Trophoblast cell (in vitro differentiated cells and primary cell): ENCODE results near the gene SKI.

ENCODE experiments used
- DNase-seq, 2 donors: peaks; one replicate each; pipeline ENCODE4 v3.0.0-alpha.2; 2016
- H2AFZ ChIP-seq: 2 replicates; pipeline ENCODE4 v1.6.1; 2013; ENCODE audit warnings: low read length, moderate library complexity, mild to moderate bottlenecking; ENCODE audit not compliant: insufficient read depth, poor library complexity
- H2AK5ac ChIP-seq: 2 replicates; pipeline ENCODE4 v1.6.1; 2013; ENCODE audit warnings: mild to moderate bottlenecking, low read length
- H2BK120ac ChIP-seq: 2 replicates; pipeline ENCODE4 v1.6.1; 2013; ENCODE audit warnings: low read length, mild to moderate bottlenecking, moderate library complexity; ENCODE audit not compliant: insufficient read depth, poor library complexity
- H2BK12ac ChIP-seq: 2 replicates; pipeline ENCODE4 v1.6.1; 2013; ENCODE audit warnings: mild to moderate bottlenecking, low read length, moderate library complexity
- H2BK5ac ChIP-seq: 2 replicates; pipeline ENCODE4 v1.6.1; 2013; ENCODE audit warnings: low read length, low read depth, moderate library complexity, mild to moderate bottlenecking; ENCODE audit not compliant: poor library complexity
- H3K14ac ChIP-seq: 2 replicates; pipeline ENCODE4 v1.6.1; 2013; ENCODE audit warnings: mild to moderate bottlenecking, low read length
- H3K18ac ChIP-seq: 2 replicates; pipeline ENCODE4 v1.6.1; 2013; ENCODE audit warnings: mild to moderate bottlenecking, low read length
- H3K23ac ChIP-seq: 2 replicates; pipeline ENCODE4 v1.6.1; 2013; ENCODE audit warnings: low read length
- H3K27ac ChIP-seq: 2 replicates; pipeline ENCODE4 v1.5.1; 2013; ENCODE audit warnings: low read depth, mild to moderate bottlenecking, inconsistent platforms, low read length, moderate library complexity
- H3K27me3 ChIP-seq: 2 replicates; pipeline ENCODE4 v1.6.1; 2013; ENCODE audit warnings: inconsistent platforms, mild to moderate bottlenecking, low read length, moderate library complexity; ENCODE audit not compliant: insufficient read depth
- H3K36me3 ChIP-seq, 2 experiments: 1 replicate in 1 of 2; 2 replicates in 1 of 2; pipeline ENCODE4 v1.6.1; 2013; ENCODE audit warnings: low read length in 2 of 2, mild to moderate bottlenecking in 2 of 2, moderate library complexity in 1 of 2; ENCODE audit not compliant: insufficient read depth in 2 of 2, control insufficient read depth in 1 of 2
- H3K4ac ChIP-seq: 2 replicates; pipeline ENCODE4 v1.6.1; 2013; ENCODE audit warnings: low read depth, mild to moderate bottlenecking, low read length, moderate library complexity
- H3K4me1 ChIP-seq, 2 experiments: 1 replicate in 1 of 2; 2 replicates in 1 of 2; pipeline ENCODE4 v1.6.1; 2013; ENCODE audit warnings: low read length in 2 of 2, mild to moderate bottlenecking in 2 of 2, moderate library complexity in 1 of 2; ENCODE audit not compliant: insufficient read depth in 2 of 2, control insufficient read depth in 1 of 2
- H3K4me2 ChIP-seq: 2 replicates; pipeline ENCODE4 v1.6.1; 2013; ENCODE audit warnings: inconsistent platforms, mild to moderate bottlenecking, low read length, moderate library complexity
- H3K4me3 ChIP-seq: 2 replicates; pipeline ENCODE4 v1.5.1; 2013; ENCODE audit warnings: mild to moderate bottlenecking, low read depth, low read length, inconsistent platforms
- H3K79me1 ChIP-seq: one replicate; pipeline ENCODE4 v1.6.1; 2013; ENCODE audit warnings: low read length
- H3K79me2 ChIP-seq: 2 replicates; pipeline ENCODE4 v1.6.1; 2013; ENCODE audit warnings: low read length, mild to moderate bottlenecking; ENCODE audit not compliant: control insufficient read depth, insufficient read depth, poor library complexity
- H3K9ac ChIP-seq: 2 replicates; pipeline ENCODE4 v1.6.1; 2013; ENCODE audit warnings: mild to moderate bottlenecking, low read length
- H3K9me3 ChIP-seq: 2 replicates; pipeline ENCODE4 v1.6.1; 2013; ENCODE audit warnings: low read depth, mild to moderate bottlenecking, control low read depth, inconsistent platforms, low read length; ENCODE audit not compliant: insufficient read depth
- H4K12ac ChIP-seq: 2 replicates; pipeline ENCODE4 v1.6.1; 2013; ENCODE audit warnings: low read depth, mild to moderate bottlenecking, low read length, moderate library complexity
- H4K8ac ChIP-seq: 2 replicates; pipeline ENCODE4 v1.6.1; 2013; ENCODE audit warnings: low read depth, mild to moderate bottlenecking, low read length, moderate library complexity
- H4K91ac ChIP-seq: one replicate; pipeline ENCODE4 v1.6.1; 2013; ENCODE audit warnings: low read depth, mild to moderate bottlenecking, low read length, moderate library complexity
- WGBS: extraction: QIAGEN DNeasy Blood & Tissue Kit; methylation state at CpG from one replicate; pipeline ENCODE4 v1.1.7; 2013; ENCODE audit warnings: missing lambda C conversion rate; ENCODE audit not compliant: insufficient read length, insufficient coverage; ENCODE audit errors: extremely low coverage; 5-methylcytosine and 5-hydroxymethylcytosine counted together

The SKI gene

DNA sequence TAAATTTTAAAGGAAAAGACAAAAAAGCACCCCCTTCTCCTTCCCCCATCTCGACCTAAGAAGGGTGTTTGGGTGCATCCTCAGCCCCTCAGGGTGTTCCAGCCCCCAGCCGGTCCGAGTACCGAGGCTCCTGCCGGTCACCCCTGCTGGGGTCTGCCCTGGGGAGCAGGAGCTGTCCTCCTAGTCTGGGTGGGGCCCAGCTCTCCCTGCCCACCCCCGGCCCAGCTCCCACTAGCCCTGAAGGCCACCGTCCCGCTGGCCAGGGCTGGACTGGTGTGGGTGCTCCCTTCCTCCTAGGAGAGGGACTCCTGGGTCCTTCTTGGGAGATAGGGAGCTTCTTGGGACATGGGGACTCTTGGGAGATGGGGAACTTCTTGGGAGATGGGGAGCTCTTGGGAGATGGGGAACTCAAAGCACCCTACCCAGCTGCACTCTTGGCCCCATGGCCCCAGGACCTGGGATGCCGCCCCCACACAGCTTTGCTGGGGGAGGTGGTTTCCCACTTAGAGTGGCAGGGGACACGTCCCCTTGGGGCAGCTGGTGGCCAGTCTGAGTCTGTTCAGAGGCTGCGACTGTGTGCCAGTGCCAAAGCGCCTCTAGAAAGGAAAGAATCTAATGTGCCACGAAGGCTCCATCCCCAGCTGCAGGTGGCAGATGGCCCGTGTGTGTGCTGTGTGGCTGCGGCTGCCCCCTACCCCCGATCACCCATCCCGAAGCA, 118.7 kb downstream of the SKI start:
- H3K36me3 ChIP-seq, result no peaks in the 10 kb centered on the region
- no peak overlapping the region for H4K8ac ChIP-seq
- no peaks in the 10 kb centered on the region for H3K27me3 ChIP-seq
- H3K4me1 ChIP-seq, result no peaks in the 10 kb centered on the region
- no peak overlapping the region for H2BK120ac ChIP-seq
- no peak overlapping the region for H3K9ac ChIP-seq
- no peak overlapping the region for H2BK5ac ChIP-seq
- no peak overlapping the region for H3K14ac ChIP-seq
- no peak overlapping the region for H2AK5ac ChIP-seq
- H3K79me1 ChIP-seq, result no peaks in the 10 kb centered on the region
- H4K12ac ChIP-seq, result no peak overlapping the region
- no peak for DNase-seq
- no peak overlapping the region for H3K18ac ChIP-seq
- no peaks in the 10 kb centered on the region for H3K79me2 ChIP-seq
- H3K23ac ChIP-seq, result no peak overlapping the region
- H2BK12ac ChIP-seq, result no peak overlapping the region
- no peak overlapping the region for H3K4me2 ChIP-seq
- H2AFZ ChIP-seq, result no peak overlapping the region
- H4K91ac ChIP-seq, result no peak overlapping the region
- peaks cover 5% of the 10 kb centered on the region for H3K9me3 ChIP-seq
- H3K4me3 ChIP-seq, result no peak overlapping the region
- no CpG with 5 or more reads among the region's 17 CpGs for WGBS
- no peak overlapping the region for H3K27ac ChIP-seq
- no peak overlapping the region for H3K4ac ChIP-seq

DNA sequence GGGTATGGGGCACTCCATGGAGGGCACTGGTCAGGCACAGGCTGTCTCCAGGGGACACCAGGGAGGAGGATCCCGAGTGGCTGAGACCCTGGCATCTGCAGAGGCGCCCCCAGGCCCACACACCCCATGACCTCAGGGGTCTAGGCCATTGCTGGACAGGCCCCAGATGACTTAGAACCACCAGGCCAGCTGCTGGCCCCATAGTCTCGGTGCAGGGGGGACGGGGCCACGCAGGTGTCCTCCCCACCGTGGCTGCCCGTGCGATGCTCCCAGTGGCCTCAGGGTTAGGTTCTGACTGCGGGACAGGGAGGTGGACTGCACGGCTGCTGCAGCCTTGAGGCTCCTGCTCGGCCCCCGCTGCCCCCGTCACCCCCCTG, 119.3 kb downstream of the SKI start:
- no peak overlapping the region for H3K18ac ChIP-seq
- no peak overlapping the region for H3K27ac ChIP-seq
- no peaks in the 10 kb centered on the region for H3K79me2 ChIP-seq
- H3K9ac ChIP-seq, result no peak overlapping the region
- no peak overlapping the region for H3K4ac ChIP-seq
- H2BK120ac ChIP-seq, result no peak overlapping the region
- no peak overlapping the region for H4K12ac ChIP-seq
- H3K4me1 ChIP-seq, result no peaks in the 10 kb centered on the region
- no peak overlapping the region for H4K91ac ChIP-seq
- no peaks in the 10 kb centered on the region for H3K79me1 ChIP-seq
- H2AFZ ChIP-seq, result no peak overlapping the region
- no peak overlapping the region for H3K4me3 ChIP-seq
- no peak overlapping the region for H2BK5ac ChIP-seq
- H3K4me2 ChIP-seq, result no peak overlapping the region
- H3K9me3 ChIP-seq, result peaks cover 5% of the 10 kb centered on the region
- no peak for DNase-seq
- no peaks in the 10 kb centered on the region for H3K27me3 ChIP-seq
- H4K8ac ChIP-seq, result no peak overlapping the region
- no CpG with 5 or more reads among the region's 13 CpGs for WGBS
- no peak overlapping the region for H3K14ac ChIP-seq
- no peak overlapping the region for H3K23ac ChIP-seq
- H2AK5ac ChIP-seq, result no peak overlapping the region
- H2BK12ac ChIP-seq, result no peak overlapping the region
- no peaks in the 10 kb centered on the region for H3K36me3 ChIP-seq

GRCh38 chr1:2347896-2348295, 119.8 kb downstream of the SKI start:
- H2AFZ ChIP-seq, result no peak overlapping the region
- no peaks in the 10 kb centered on the region for H3K79me1 ChIP-seq
- H4K91ac ChIP-seq, result no peak overlapping the region
- no peak overlapping the region for H3K27ac ChIP-seq
- H2BK5ac ChIP-seq, result no peak overlapping the region
- H3K14ac ChIP-seq, result no peak overlapping the region
- no peak overlapping the region for H3K4ac ChIP-seq
- H3K4me2 ChIP-seq, result no peak overlapping the region
- no CpG with 5 or more reads among the region's 23 CpGs for WGBS
- H3K27me3 ChIP-seq, result no peaks in the 10 kb centered on the region
- no peaks in the 10 kb centered on the region for H3K36me3 ChIP-seq
- no peaks in the 10 kb centered on the region for H3K79me2 ChIP-seq
- H3K9ac ChIP-seq, result no peak overlapping the region
- H2BK120ac ChIP-seq, result no peak overlapping the region
- H3K9me3 ChIP-seq, result peaks cover 5% of the 10 kb centered on the region
- no peak overlapping the region for H3K4me3 ChIP-seq
- H4K12ac ChIP-seq, result no peak overlapping the region
- H3K18ac ChIP-seq, result no peak overlapping the region
- peak in 1 of 2 donors; percentile 21 for DNase-seq
- H3K23ac ChIP-seq, result no peak overlapping the region
- no peaks in the 10 kb centered on the region for H3K4me1 ChIP-seq
- H4K8ac ChIP-seq, result no peak overlapping the region
- no peak overlapping the region for H2AK5ac ChIP-seq
- no peak overlapping the region for H2BK12ac ChIP-seq

- no peak overlapping the region for H3K4me2 ChIP-seq
- no peak overlapping the region for H2BK5ac ChIP-seq
- no peak overlapping the region for H2BK12ac ChIP-seq
- H4K91ac ChIP-seq, result no peak overlapping the region
- H2AFZ ChIP-seq, result no peak overlapping the region
- H4K12ac ChIP-seq, result no peak overlapping the region
- no peak overlapping the region for H3K27ac ChIP-seq
- H3K79me2 ChIP-seq, result no peaks in the 10 kb centered on the region
- no peaks in the 10 kb centered on the region for H3K4me1 ChIP-seq
- no peak overlapping the region for H3K18ac ChIP-seq
- no peak overlapping the region for H3K9ac ChIP-seq
- peaks cover 5% of the 10 kb centered on the region for H3K9me3 ChIP-seq
- DNase-seq, result peak in 1 of 2 donors; percentile 4
- H2BK120ac ChIP-seq, result no peak overlapping the region
- no peaks in the 10 kb centered on the region for H3K27me3 ChIP-seq
- H3K14ac ChIP-seq, result no peak overlapping the region
- H3K4ac ChIP-seq, result no peak overlapping the region
- H2AK5ac ChIP-seq, result no peak overlapping the region
- no peaks in the 10 kb centered on the region for H3K36me3 ChIP-seq
- H4K8ac ChIP-seq, result no peak overlapping the region
- H3K23ac ChIP-seq, result no peak overlapping the region
- no CpG with 5 or more reads among the region's 59 CpGs for WGBS
- no peaks in the 10 kb centered on the region for H3K79me1 ChIP-seq
- H3K4me3 ChIP-seq, result peak overlapping the region; percentile 51
Observed at GRCh38 chr1:2348346-2349325, 120.5 kb downstream of the SKI start.
